Trophoblast cell (in vitro differentiated cells and primary cell): ENCODE results near the gene CENPO.

Experiments used
- DNase-seq, 2 donors: peaks; one replicate each; pipeline ENCODE4 v3.0.0-alpha.2; 2016
- H2AFZ ChIP-seq: 2 replicates; pipeline ENCODE4 v1.6.1; 2013; ENCODE audit warnings: low read length, moderate library complexity, mild to moderate bottlenecking; ENCODE audit not compliant: insufficient read depth, poor library complexity
- H2AK5ac ChIP-seq: 2 replicates; pipeline ENCODE4 v1.6.1; 2013; ENCODE audit warnings: mild to moderate bottlenecking, low read length
- H2BK120ac ChIP-seq: 2 replicates; pipeline ENCODE4 v1.6.1; 2013; ENCODE audit warnings: low read length, mild to moderate bottlenecking, moderate library complexity; ENCODE audit not compliant: insufficient read depth, poor library complexity
- H2BK12ac ChIP-seq: 2 replicates; pipeline ENCODE4 v1.6.1; 2013; ENCODE audit warnings: mild to moderate bottlenecking, low read length, moderate library complexity
- H2BK5ac ChIP-seq: 2 replicates; pipeline ENCODE4 v1.6.1; 2013; ENCODE audit warnings: low read length, low read depth, moderate library complexity, mild to moderate bottlenecking; ENCODE audit not compliant: poor library complexity
- H3K14ac ChIP-seq: 2 replicates; pipeline ENCODE4 v1.6.1; 2013; ENCODE audit warnings: mild to moderate bottlenecking, low read length
- H3K18ac ChIP-seq: 2 replicates; pipeline ENCODE4 v1.6.1; 2013; ENCODE audit warnings: mild to moderate bottlenecking, low read length
- H3K23ac ChIP-seq: 2 replicates; pipeline ENCODE4 v1.6.1; 2013; ENCODE audit warnings: low read length
- H3K27ac ChIP-seq: 2 replicates; pipeline ENCODE4 v1.5.1; 2013; ENCODE audit warnings: low read depth, mild to moderate bottlenecking, inconsistent platforms, low read length, moderate library complexity
- H3K27me3 ChIP-seq: 2 replicates; pipeline ENCODE4 v1.6.1; 2013; ENCODE audit warnings: inconsistent platforms, mild to moderate bottlenecking, low read length, moderate library complexity; ENCODE audit not compliant: insufficient read depth
- H3K36me3 ChIP-seq, 2 experiments: 1 replicate in 1 of 2; 2 replicates in 1 of 2; pipeline ENCODE4 v1.6.1; 2013; ENCODE audit warnings: low read length in 2 of 2, mild to moderate bottlenecking in 2 of 2, moderate library complexity in 1 of 2; ENCODE audit not compliant: insufficient read depth in 2 of 2, control insufficient read depth in 1 of 2
- H3K4ac ChIP-seq: 2 replicates; pipeline ENCODE4 v1.6.1; 2013; ENCODE audit warnings: low read depth, mild to moderate bottlenecking, low read length, moderate library complexity
- H3K4me1 ChIP-seq, 2 experiments: 1 replicate in 1 of 2; 2 replicates in 1 of 2; pipeline ENCODE4 v1.6.1; 2013; ENCODE audit warnings: low read length in 2 of 2, mild to moderate bottlenecking in 2 of 2, moderate library complexity in 1 of 2; ENCODE audit not compliant: insufficient read depth in 2 of 2, control insufficient read depth in 1 of 2
- H3K4me2 ChIP-seq: 2 replicates; pipeline ENCODE4 v1.6.1; 2013; ENCODE audit warnings: inconsistent platforms, mild to moderate bottlenecking, low read length, moderate library complexity
- H3K4me3 ChIP-seq: 2 replicates; pipeline ENCODE4 v1.5.1; 2013; ENCODE audit warnings: mild to moderate bottlenecking, low read depth, low read length, inconsistent platforms
- H3K79me1 ChIP-seq: one replicate; pipeline ENCODE4 v1.6.1; 2013; ENCODE audit warnings: low read length
- H3K79me2 ChIP-seq: 2 replicates; pipeline ENCODE4 v1.6.1; 2013; ENCODE audit warnings: low read length, mild to moderate bottlenecking; ENCODE audit not compliant: control insufficient read depth, insufficient read depth, poor library complexity
- H3K9ac ChIP-seq: 2 replicates; pipeline ENCODE4 v1.6.1; 2013; ENCODE audit warnings: mild to moderate bottlenecking, low read length
- H3K9me3 ChIP-seq: 2 replicates; pipeline ENCODE4 v1.6.1; 2013; ENCODE audit warnings: low read depth, mild to moderate bottlenecking, control low read depth, inconsistent platforms, low read length; ENCODE audit not compliant: insufficient read depth
- H4K12ac ChIP-seq: 2 replicates; pipeline ENCODE4 v1.6.1; 2013; ENCODE audit warnings: low read depth, mild to moderate bottlenecking, low read length, moderate library complexity
- H4K8ac ChIP-seq: 2 replicates; pipeline ENCODE4 v1.6.1; 2013; ENCODE audit warnings: low read depth, mild to moderate bottlenecking, low read length, moderate library complexity
- H4K91ac ChIP-seq: one replicate; pipeline ENCODE4 v1.6.1; 2013; ENCODE audit warnings: low read depth, mild to moderate bottlenecking, low read length, moderate library complexity
- WGBS: extraction: QIAGEN DNeasy Blood & Tissue Kit; methylation state at CpG from one replicate; pipeline ENCODE4 v1.1.7; 2013; ENCODE audit warnings: missing lambda C conversion rate; ENCODE audit not compliant: insufficient read length, insufficient coverage; ENCODE audit errors: extremely low coverage; 5-methylcytosine and 5-hydroxymethylcytosine counted together

The CENPO gene

DNA sequence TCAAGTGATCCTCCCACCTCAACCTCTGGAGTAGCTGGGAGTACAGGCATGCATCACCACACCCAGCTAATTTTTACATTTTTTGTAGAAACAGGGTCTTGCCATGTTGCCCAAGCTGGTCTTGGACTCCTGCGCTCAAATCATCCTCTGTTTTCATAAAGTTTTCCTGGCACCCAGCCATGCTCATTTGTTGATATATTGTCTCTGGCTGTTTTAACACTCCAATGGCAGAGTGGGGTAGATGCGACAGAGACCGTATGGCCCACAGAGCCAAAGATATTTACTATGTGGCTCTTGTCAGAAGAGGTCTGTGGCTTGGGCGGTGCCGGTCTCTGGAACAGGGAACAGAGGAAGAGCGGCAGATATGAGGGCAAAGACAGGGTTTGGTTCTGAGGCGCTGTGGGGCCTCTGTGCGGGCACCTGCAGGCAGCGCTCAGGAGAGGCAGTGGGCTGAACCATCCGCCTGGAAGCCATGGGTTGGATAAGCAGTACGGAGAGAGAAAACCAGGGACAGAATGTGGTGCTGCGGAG is 50.2 kb downstream of the CENPO start:
- no peak overlapping the region for H4K91ac ChIP-seq
- no peak overlapping the region for H2AFZ ChIP-seq
- no peak overlapping the region for H3K27ac ChIP-seq
- no peak overlapping the region for H3K18ac ChIP-seq
- H3K9me3 ChIP-seq: peaks cover 7% of the 10 kb centered on the region
- no peaks in the 10 kb centered on the region for H3K4me1 ChIP-seq
- no peak overlapping the region for H3K23ac ChIP-seq
- no peak overlapping the region for H3K4me3 ChIP-seq
- H3K27me3 ChIP-seq: no peaks in the 10 kb centered on the region
- H2AK5ac ChIP-seq: no peak overlapping the region
- no peaks in the 10 kb centered on the region for H3K79me1 ChIP-seq
- H4K12ac ChIP-seq: no peak overlapping the region
- H3K14ac ChIP-seq: no peak overlapping the region
- H2BK5ac ChIP-seq: no peak overlapping the region
- no peaks in the 10 kb centered on the region for H3K36me3 ChIP-seq
- no peak overlapping the region for H2BK120ac ChIP-seq
- H3K9ac ChIP-seq: no peak overlapping the region
- no peak overlapping the region for H4K8ac ChIP-seq
- no peak overlapping the region for H2BK12ac ChIP-seq
- H3K4ac ChIP-seq: no peak overlapping the region
- no peak for DNase-seq
- H3K4me2 ChIP-seq: no peak overlapping the region
- H3K79me2 ChIP-seq: no peaks in the 10 kb centered on the region
- WGBS: no CpG with 5 or more reads among the region's 12 CpGs

- Histone ChIP-seq H2BK5ac (no peak overlapping the region), H3K4me1 (no peaks in the 10 kb centered on the region), H3K4me3 (no peak overlapping the region), H4K91ac (no peak overlapping the region), H3K18ac (no peak overlapping the region), H3K4me2 (no peak overlapping the region), H3K9me3 (peaks cover 14% of the 10 kb centered on the region), H3K23ac (no peak overlapping the region), H3K27me3 (no peaks in the 10 kb centered on the region), H3K79me2 (no peaks in the 10 kb centered on the region), H2AFZ (no peak overlapping the region), H3K4ac (no peak overlapping the region), H3K9ac (no peak overlapping the region), H3K79me1 (no peaks in the 10 kb centered on the region), H4K12ac (no peak overlapping the region), H3K27ac (no peak overlapping the region), H3K36me3 (no peaks in the 10 kb centered on the region), H2BK120ac (no peak overlapping the region), H2AK5ac (no peak overlapping the region), H4K8ac (no peak overlapping the region), H3K14ac (no peak overlapping the region), H2BK12ac (no peak overlapping the region)
- WGBS: no CpG with 5 or more reads among the region's 9 CpGs
- DNase-seq: no peak
Measured at GRCh38 chr2:24844023-24844685, 50.9 kb downstream of the CENPO start.

DNA sequence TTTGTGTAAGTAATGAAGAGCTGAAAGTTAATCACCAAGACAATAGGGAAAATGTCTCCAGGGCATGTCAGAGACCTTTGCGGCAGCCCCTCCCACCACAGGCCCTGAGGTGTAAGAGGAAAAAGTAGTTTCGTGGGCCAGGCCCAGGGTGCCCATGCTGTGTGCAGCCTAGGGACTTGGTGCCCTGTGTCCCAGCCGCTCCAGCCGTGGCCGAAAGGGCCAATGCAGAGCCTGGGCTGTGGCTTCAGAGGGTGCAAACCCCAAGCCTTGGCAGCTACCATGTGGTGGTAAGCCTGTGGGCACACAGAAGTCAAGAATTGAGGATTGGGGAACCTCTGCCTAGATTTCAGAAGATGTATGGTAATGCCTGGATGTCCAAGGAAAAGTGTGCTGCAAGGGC is 52.5 kb downstream of the CENPO start:
- H2BK120ac ChIP-seq: no peak overlapping the region
- H2AK5ac ChIP-seq: no peak overlapping the region
- H4K12ac ChIP-seq: no peak overlapping the region
- H3K27me3 ChIP-seq: no peaks in the 10 kb centered on the region
- H3K14ac ChIP-seq: no peak overlapping the region
- H4K8ac ChIP-seq: no peak overlapping the region
- H2BK12ac ChIP-seq: no peak overlapping the region
- H3K79me1 ChIP-seq: no peaks in the 10 kb centered on the region
- H4K91ac ChIP-seq: no peak overlapping the region
- H2BK5ac ChIP-seq: no peak overlapping the region
- no CpG with 5 or more reads among the region's 5 CpGs for WGBS
- H3K9me3 ChIP-seq: peaks cover 14% of the 10 kb centered on the region
- no peak overlapping the region for H3K18ac ChIP-seq
- DNase-seq: no peak
- H3K4me1 ChIP-seq: no peaks in the 10 kb centered on the region
- no peak overlapping the region for H3K4ac ChIP-seq
- no peak overlapping the region for H3K4me2 ChIP-seq
- no peak overlapping the region for H3K9ac ChIP-seq
- no peaks in the 10 kb centered on the region for H3K36me3 ChIP-seq
- H3K23ac ChIP-seq: no peak overlapping the region
- no peak overlapping the region for H2AFZ ChIP-seq
- H3K4me3 ChIP-seq: no peak overlapping the region
- no peaks in the 10 kb centered on the region for H3K79me2 ChIP-seq
- no peak overlapping the region for H3K27ac ChIP-seq

DNA sequence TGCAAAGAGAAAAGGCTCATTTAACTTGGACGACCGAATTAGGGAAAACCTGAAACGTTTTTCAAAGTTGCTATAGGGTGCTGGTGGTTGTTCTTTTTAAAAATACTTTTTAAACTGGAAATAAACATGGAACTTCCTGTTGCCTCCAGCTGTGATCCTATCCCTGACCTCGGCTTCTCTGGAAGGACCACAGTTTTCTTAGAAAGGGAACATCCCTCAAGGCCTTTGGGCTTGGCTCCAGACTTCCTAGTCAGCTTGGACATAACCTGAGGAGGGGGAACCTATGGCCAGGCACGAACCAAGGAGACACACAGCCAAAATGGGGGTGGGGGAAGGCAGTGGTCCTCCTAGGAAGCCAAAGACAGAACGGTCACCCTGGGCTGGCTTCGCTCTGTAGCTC is 57.7 kb downstream of the CENPO start:
- H2BK5ac ChIP-seq: no peak overlapping the region
- no peak for DNase-seq
- H3K27me3 ChIP-seq: no peaks in the 10 kb centered on the region
- no peak overlapping the region for H3K27ac ChIP-seq
- H3K23ac ChIP-seq: no peak overlapping the region
- H2BK120ac ChIP-seq: no peak overlapping the region
- no peaks in the 10 kb centered on the region for H3K36me3 ChIP-seq
- no peak overlapping the region for H3K9ac ChIP-seq
- H3K4ac ChIP-seq: no peak overlapping the region
- no peak overlapping the region for H3K18ac ChIP-seq
- no peak overlapping the region for H2AFZ ChIP-seq
- no peak overlapping the region for H3K4me3 ChIP-seq
- H2BK12ac ChIP-seq: no peak overlapping the region
- no peak overlapping the region for H4K91ac ChIP-seq
- H2AK5ac ChIP-seq: no peak overlapping the region
- no peak overlapping the region for H4K8ac ChIP-seq
- no CpG with 5 or more reads among the region's 7 CpGs for WGBS
- H4K12ac ChIP-seq: no peak overlapping the region
- H3K79me2 ChIP-seq: no peaks in the 10 kb centered on the region
- H3K9me3 ChIP-seq: peaks cover 13% of the 10 kb centered on the region
- no peaks in the 10 kb centered on the region for H3K79me1 ChIP-seq
- peaks cover 4 to 5% of the 10 kb centered on the region in 2 experiments for H3K4me1 ChIP-seq
- H3K14ac ChIP-seq: no peak overlapping the region
- H3K4me2 ChIP-seq: no peak overlapping the region
